K562 (cell line): ENCODE measurements around the gene TPSG1. TPM values are rescaled to one million over a fixed set of nuclear protein-coding genes. Genes with fewer than 3 reads are reported as not detected.
A peak's percentile ranks its signal among the peaks of the same experiment; 100 is the strongest.
"Not testable (repeated sequence)": the region's sequence is repeated elsewhere in the genome, so short reads cannot be mapped to it uniquely, and the experiment has no call there.

Source experiments
- ATAC-seq: fragments of 200-7000 bp; cut with Tn5 transposase; 3 replicates; pipeline ENCODE4 v1.9.1; 2020; ENCODE audit warnings: moderate library complexity
- BruUV-seq: library from RNA; stranded (reverse); fragments of 400-500 nt; replicated peaks from 2 replicates; lab custom pipeline; 2021; lab: Mats Ljungman, UMichigan
- CTCF ChIA-PET: fragments of 300-600 bp; formaldehyde crosslinking; extraction: SDS; loops from one replicate; lab custom pipeline; 2021; ENCODE audit warnings: low intra/inter-chr PET ratio; lab: Yijun Ruan, JAX
- POLR2A ChIA-PET: fragments of 300-600, 350-650 bp; sonication (Branson Sonifier 250); formaldehyde crosslinking; extraction: SDS; loops from one replicate; lab custom pipeline; 2021; ENCODE audit warnings: antibody characterized with exemption, inconsistent platforms; lab: Yijun Ruan, JAX
- DNase-seq, 4 experiments: peaks; one replicate each; pipeline versions ENCODE4 v3.0.0 to v3.0.0-alpha.2; 2011 to 2018; ENCODE audit warnings: low spot score in 3 of 4, mixed read lengths in 3 of 4; ENCODE audit errors: extremely low read depth in 1 of 4
- FAIRE-seq: peaks from 2 replicates; lab custom pipeline; 2011; peaks lifted over from hg19 to GRCh38; lab: Jason Lieb, UNC
- H2AFZ ChIP-seq: 2 replicates; pipeline ENCODE4 v1.6.0; 2011; ENCODE audit warnings: low read depth, low read length, control low read depth, inconsistent platforms
- H3K27ac ChIP-seq: fragments of 200-600 bp; 3 replicates; pipeline ENCODE4 v1.8.0; 2011; ENCODE audit warnings: low read depth, mild to moderate bottlenecking, control low read depth, inconsistent platforms, low read length, moderate library complexity, mixed read lengths; ENCODE audit errors: extremely low read depth
- H3K27me3 ChIP-seq, 2 experiments: fragments of 300-600 bp in 1 of 2; 2 replicates in 1 of 2; 3 replicates in 1 of 2; pipeline versions ENCODE4 v1.6.0 to v1.8.0; 2011; ENCODE audit warnings: inconsistent platforms in 2 of 2, low read length in 2 of 2, mild to moderate bottlenecking in 1 of 2, mixed read lengths in 1 of 2, moderate library complexity in 1 of 2; ENCODE audit not compliant: control insufficient read depth in 2 of 2, insufficient read depth in 2 of 2
- H3K36me3 ChIP-seq: fragments of 300-600 bp; 3 replicates; pipeline ENCODE4 v1.8.0; 2011; ENCODE audit warnings: mild to moderate bottlenecking, low read length, inconsistent platforms; ENCODE audit not compliant: control insufficient read depth, insufficient read depth
- H3K4me1 ChIP-seq, 2 experiments: fragments of 200-600 bp in 1 of 2; replicated peaks in 1 of 2; 2 replicates in 1 of 2; 3 replicates in 1 of 2; pipeline versions ENCODE4 v1.5.1 to v1.8.0; 2011; ENCODE audit warnings: inconsistent platforms in 2 of 2, low read length in 2 of 2, mild to moderate bottlenecking in 1 of 2, mixed read lengths in 1 of 2, moderate library complexity in 1 of 2; ENCODE audit not compliant: control insufficient read depth in 2 of 2, insufficient read depth in 2 of 2
- H3K4me2 ChIP-seq: 2 replicates; pipeline ENCODE4 v1.6.1; 2011; ENCODE audit warnings: low read length, control low read depth, inconsistent platforms, mixed read lengths; ENCODE audit not compliant: insufficient read depth
- H3K4me3 ChIP-seq: fragments of 200-600 bp; sonication (generic), shearing (Covaris generic); 2 replicates; pipeline ENCODE4 v1.5.1; 2016; ENCODE audit warnings: control low read depth, inconsistent platforms
- H3K79me2 ChIP-seq: fragments of 200-600 bp; 3 replicates; pipeline ENCODE4 v1.8.0; 2011; ENCODE audit warnings: low read length, inconsistent platforms; ENCODE audit not compliant: control insufficient read depth, insufficient read depth
- H3K9ac ChIP-seq, 2 experiments: 2 replicates each; pipeline versions ENCODE4 v1.6.0 to v1.6.1; 2011; ENCODE audit warnings: low read depth in 2 of 2, low read length in 2 of 2, control low read depth in 1 of 2, inconsistent platforms in 1 of 2, mild to moderate bottlenecking in 1 of 2, mixed read lengths in 1 of 2; ENCODE audit not compliant: insufficient read depth in 1 of 2
- H3K9me1 ChIP-seq: one replicate; pipeline ENCODE4 v1.6.0; 2011; ENCODE audit warnings: inconsistent platforms, mild to moderate bottlenecking, low read length, moderate library complexity; ENCODE audit not compliant: control insufficient read depth, insufficient read depth
- H3K9me3 ChIP-seq: replicated peaks from 2 replicates; pipeline ENCODE4 v1.5.1; 2011; ENCODE audit warnings: low read depth, low read length, inconsistent platforms; ENCODE audit not compliant: control insufficient read depth, insufficient read depth
- H4K20me1 ChIP-seq: replicated peaks from 2 replicates; pipeline ENCODE4 v1.6.1; 2011; ENCODE audit warnings: low read length, inconsistent platforms, mixed read lengths; ENCODE audit not compliant: control insufficient read depth, insufficient read depth
- ATF4 ChIP-seq: fragments of 450-650 bp; formaldehyde crosslinking; IDR thresholded peaks from 2 replicates; pipeline ENCODE4 v1.4.0; 2022; ENCODE audit warnings: mild to moderate bottlenecking, moderate library complexity
- CHD1 ChIP-seq: fragments of 200-600 bp; sonication (generic); IDR thresholded peaks from one replicate; pipeline ENCODE4 v1.6.1; 2012; ENCODE audit warnings: mild to moderate bottlenecking, moderate library complexity, low read length, inconsistent platforms
- EP300 ChIP-seq: IDR thresholded peaks from 2 replicates; pipeline ENCODE4 v1.6.1; 2012; ENCODE audit warnings: low read length, improper control_type of control experiment
- FOXK2 ChIP-seq, 2 experiments: fragments of 450-650 bp; IDR thresholded peaks in 1 of 2; conservative IDR thresholded peaks in 1 of 2; 2 replicates each; pipeline ENCODE4 v1.6.1; 2016; ENCODE audit warnings: low read depth in 2 of 2, mild to moderate bottlenecking in 1 of 2
- KAT7 ChIP-seq: sonication (generic); formaldehyde crosslinking; IDR thresholded peaks from 2 replicates; pipeline ENCODE4 v1.8.0; 2022; ENCODE audit warnings: missing genetic modification reagents, mild to moderate bottlenecking, borderline replicate concordance
- MTF1 ChIP-seq: fragments of 250-450 bp; sonication (Bioruptor Pico); IDR thresholded peaks from 2 replicates; pipeline ENCODE4 v1.9.0; 2021; ENCODE audit warnings: moderate library complexity, mild to moderate bottlenecking, inconsistent platforms, borderline replicate concordance
- NEUROD1 ChIP-seq: fragments of 150-350 bp; IDR thresholded peaks from 2 replicates; pipeline ENCODE4 v1.6.1; 2014; ENCODE audit warnings: borderline replicate concordance, low read length, low read depth; ENCODE audit not compliant: partially characterized antibody
- NFYB ChIP-seq: IDR thresholded peaks from 2 replicates; pipeline ENCODE4 v1.6.1; 2011; ENCODE audit warnings: mild to moderate bottlenecking, moderate library complexity; ENCODE audit not compliant: insufficient read length; ENCODE audit errors: extremely low read depth
- ZBTB26 ChIP-seq: fragments of 450-650 bp; formaldehyde crosslinking; IDR thresholded peaks from 2 replicates; pipeline ENCODE4 v1.4.0; 2022; ENCODE audit warnings: missing genetic modification characterization
- ZBTB43 ChIP-seq: sonication (generic); formaldehyde crosslinking; IDR thresholded peaks from 2 replicates; pipeline ENCODE4 v1.8.0; 2023; ENCODE audit warnings: mild to moderate bottlenecking, missing genetic modification reagents
- ZNF311 ChIP-seq: fragments of 250-450 bp; sonication (Bioruptor Pico); IDR thresholded peaks from 2 replicates; pipeline ENCODE4 v1.4.0; 2020; ENCODE audit warnings: mild to moderate bottlenecking, moderate library complexity
- ZNF384 ChIP-seq: IDR thresholded peaks from 2 replicates; pipeline ENCODE4 v1.6.1; 2012; ENCODE audit warnings: low read depth, low read length, improper control_type of control experiment
- WGBS: fragments of 100-300 bp; shearing (Covaris generic); methylation state at CpG from one replicate; pipeline ENCODE4 v1.1.6; 2016; ENCODE audit warnings: low coverage, mixed read lengths; ENCODE audit not compliant: insufficient coverage; ENCODE audit errors: missing lambda C conversion rate; 5-methylcytosine and 5-hydroxymethylcytosine counted together
- in situ Hi-C: fragments of 300-500 bp; cut with MboI; formaldehyde crosslinking; loops from 4 replicates; pipeline ENCODE4 v1.15.0; 2018; ENCODE audit warnings: inconsistent platforms, mixed read lengths
- intact Hi-C: fragments of 100-400 bp; cut with micrococcal nuclease; formaldehyde crosslinking; loops from 2 replicates; pipeline ENCODE4 v1.14.2; 2022
- polyA plus RNA-seq, 8 experiments: library from polyadenylated mRNA; depleted of rRNA in 4 of 8; stranded (reverse) in 5 of 8; unstranded in 3 of 8; fragments of >200 nt; fragmentation: Nextera tagmentation in 2 of 8; fragmentation: Illumina TruSeq in 1 of 8; extraction: Ambion mirVana in 2 of 8; extraction: Trizol in 1 of 8; gene quantifications; 2 replicates each; pipeline versions ENCODE4 v1.2.1 to v1.2.3, GENCODE V29; 2011 to 2014; ENCODE audit warnings: inconsistent platforms in 1 of 8, missing spikeins in 1 of 8
- total RNA-seq, 7 experiments: library from RNA; depleted of rRNA in 6 of 7; stranded (reverse); fragments of >200 nt in 6 of 7; fragmentation: Illumina TruSeq in 2 of 7; extraction: Trizol in 2 of 7; gene quantifications; 2 replicates each; pipeline versions ENCODE4 v1.2.1 to v1.2.3, GENCODE V29; 2011 to 2021; ENCODE audit warnings: low replicate concordance in 1 of 7

Gene TPSG1
- total and polyA plus RNA-seq, 9 of the 15 experiments (the other 6 are each of a cell fraction or from before 2014, with no cell fraction given), result not detected

GRCh38 chr16:1238909-1239308 is 13.8 kb upstream of the TPSG1 start:
- H3K27me3 ChIP-seq, intact Hi-C loops, BruUV-seq, in situ Hi-C loops, FAIRE-seq, H3K36me3 ChIP-seq, H2AFZ ChIP-seq, H4K20me1 ChIP-seq, DNase-seq, H3K9me3 ChIP-seq, H3K79me2 ChIP-seq, H3K4me2 ChIP-seq, H3K27ac ChIP-seq, H3K4me1 ChIP-seq, H3K9ac ChIP-seq, H3K9me1 ChIP-seq, CTCF ChIA-PET, H3K4me3 ChIP-seq: not testable (repeated sequence)
- POLR2A ChIA-PET, result interaction anchor here (0.6 kb wide), 1 partner anchor 19 kb away, joined by 3 read pairs; no protein-coding TSS in a partner anchor
- TF ChIP-seq NFYB, result peak; percentile 32
- 2% methylated on average over 10 of the region's 23 CpGs for WGBS
- ATAC-seq, result peak; percentile 81

- Histone ChIP-seq H3K9me1 (no peaks in the 10 kb centered on the region), H4K20me1 (no peaks in the 10 kb centered on the region), H3K4me1 (peaks cover 0 to 3% of the 10 kb centered on the region in 2 experiments; a peak in 1 of 5 replicates), H3K27ac (no peak overlapping the region), H3K36me3 (no peaks in the 10 kb centered on the region), H3K79me2 (no peaks in the 10 kb centered on the region), H3K4me2 (no peak overlapping the region), H3K9ac (no peak overlapping the region), H3K4me3 (no peak overlapping the region), H3K9me3 (no peaks in the 10 kb centered on the region; the same call in 1 of the 2 replicates), H3K27me3 (0 out of 5 replicates have a peak, but pooled peaks cover 0 to 3% of the 10 kb centered on the region in 2 experiments), H2AFZ (no peak overlapping the region)
- FAIRE-seq (no peak), DNase-seq (no peak), ATAC-seq (no peak)
- POLR2A ChIA-PET, result interaction anchor here (0.6 kb wide), 1 partner anchor 389 kb away, joined by 4 read pairs; no protein-coding TSS in a partner anchor
- CTCF ChIA-PET, result no interaction called here
- 20% methylated on average over 9 of the region's 9 CpGs for WGBS
- in situ Hi-C loops, result no loop called here
- no TSS peak for BruUV-seq
- intact Hi-C loops, result no loop called here
- TF ChIP-seq ZBTB43 (CRISPR knock-in tag), result peak; percentile 98
- no peak for TF ChIP-seq ATF4
- no peak for TF ChIP-seq ZNF384
- no peak for TF ChIP-seq FOXK2 (conservative IDR thresholded peaks at IDR 0.05 in 1 of 2, IDR thresholded peaks at IDR 0.05 in 1 of 2; ENCODE audit: low read depth in 2 of 2)
- TF ChIP-seq NEUROD1, result no peak
- no peak for TF ChIP-seq ZNF311 (CRISPR knock-in tag)
- no peak for TF ChIP-seq CHD1
- TF ChIP-seq KAT7 (CRISPR knock-in tag), result no peak
- no peak for TF ChIP-seq EP300
- TF ChIP-seq MTF1 (CRISPR knock-in tag), result no peak
- no peak for TF ChIP-seq ZBTB26 (CRISPR knock-in tag)
Measured at GRCh38 chr16:1237990-1238389, 12.9 kb upstream of the TPSG1 start.
